Measurements from ENCODE around the gene NRGN.

- no peak for TF ChIP-seq SIN3A (IDR thresholded peaks at IDR 0.05; ENCODE audit: borderline replicate concordance, insufficient read depth, low read length)
- TF ChIP-seq TAF1 (IDR thresholded peaks at IDR 0.05; ENCODE audit: borderline replicate concordance, insufficient read depth, low read length), result no peak
- no peak for TF ChIP-seq POLR2AphosphoS5 (IDR thresholded peaks at IDR 0.05; ENCODE audit: low read depth, low read length)
These were observed 16.5 kb downstream of the NRGN start for GRCh38 chr11:124756033-124756752.
